Colonic mucosa (tissue), 4 donors: Measurements from ENCODE around the gene EARS2. TPM values are rescaled to one million over a fixed set of nuclear protein-coding genes. Genes with fewer than 3 reads are reported as not detected.

Experiments used
- DNase-seq: peaks from one replicate; pipeline ENCODE4 v3.0.0-alpha.2; 2020
- H3K27ac ChIP-seq: fragments of 200-600 bp; one replicate; pipeline ENCODE4 v1.8.0; 2021
- H3K27me3 ChIP-seq: fragments of 200-600 bp; one replicate; pipeline ENCODE4 v1.8.0; 2021
- H3K36me3 ChIP-seq: fragments of 200-600 bp; one replicate; pipeline ENCODE4 v1.8.0; 2021
- H3K4me1 ChIP-seq: fragments of 200-600 bp; one replicate; pipeline ENCODE4 v1.8.0; 2021; ENCODE audit warnings: mild to moderate bottlenecking
- H3K4me3 ChIP-seq: fragments of 200-600 bp; one replicate; pipeline ENCODE4 v1.8.0; 2021
- H3K9ac ChIP-seq, 2 donors: one replicate each; pipeline ENCODE4 v1.7.0; 2013; ENCODE audit warnings: control low read depth in 2 of 2, low read depth in 2 of 2, low read length in 2 of 2
- H3K9me3 ChIP-seq: fragments of 200-600 bp; one replicate; pipeline ENCODE4 v1.8.0; 2021
- CTCF ChIP-seq: fragments of 200-600 bp; IDR thresholded peaks from one replicate; pipeline ENCODE4 v1.8.0; 2022; ENCODE audit warnings: antibody characterized with exemption, mild to moderate bottlenecking
- intact Hi-C: fragments of 100-400 bp; cut with DNase I; formaldehyde crosslinking; loops from one replicate; pipeline ENCODE4 v1.14.1; 2022
- total RNA-seq, 2 donors: library from RNA; stranded (reverse); fragmentation: NEBNext Ultra II Directional in 1 of 2; extraction: Animal tissue kit (Norgen Biotek cat#: 25700) in 1 of 2; gene quantifications; one replicate each; pipeline ENCODE4 v1.2.1, GENCODE V29; 2021
- donor health status: healthy.
- donor health status: DM: no; HTN: no; CAD: no.
- donor health status: DM: no; HTN: no; CAD: no.

Gene EARS2
- 10 to 100 TPM; 12.3 to 28.7 TPM for total RNA-seq

- Histone ChIP-seq H3K4me1 (no peaks in the 10 kb centered on the region), H3K27ac (peak within 1 kb of the TSS; percentile 75), H3K9ac (peak within 1 kb of the TSS; percentile 89), H3K4me3 (peak within 1 kb of the TSS; percentile 98), H3K9me3 (no peaks in the 10 kb centered on the region), H3K36me3 (peaks cover 6% of the 10 kb centered on the region), H3K27me3 (no peaks in the 10 kb centered on the region)
- intact Hi-C loops = no loop called here
- DNase-seq = peak; percentile 99
- TF ChIP-seq CTCF = peak; percentile 90
Measured at GRCh38 chr16:23556881-23557778, at the start of gene EARS2, which contains the start of gene UBFD1. TSS of gene EARS2 (minus strand) at chr16:23557350. CDS start at chr16:23557343, 7 bp downstream. TSS of gene UBFD1 (plus strand) at chr16:23557727. CDS start at chr16:23557743, 16 bp downstream.

- intact Hi-C loops = no loop called here
- no peaks in the 10 kb centered on the region for H3K27me3 ChIP-seq
- no peak overlapping the region for H3K27ac ChIP-seq
- H3K4me1 ChIP-seq = peaks cover 4% of the 10 kb centered on the region
- no peaks in the 10 kb centered on the region for H3K9me3 ChIP-seq
- no peak overlapping the region for H3K9ac ChIP-seq
- TF ChIP-seq CTCF = no peak
- H3K4me3 ChIP-seq = no peak overlapping the region
- H3K36me3 ChIP-seq = no peaks in the 10 kb centered on the region
- no peak for DNase-seq
Measured at GRCh38 chr16:23597003-23597756, 40.0 kb upstream of the EARS2 start.

- Histone ChIP-seq H3K36me3 (no peaks in the 10 kb centered on the region), H3K4me3 (peak within 1 kb of the TSS; percentile 96), H3K9ac (peak within 1 kb of the TSS; percentile 64 to 95), H3K9me3 (no peaks in the 10 kb centered on the region), H3K27ac (peak within 1 kb of the TSS; percentile 60), H3K27me3 (no peaks in the 10 kb centered on the region), H3K4me1 (peaks cover 4% of the 10 kb centered on the region)
- intact Hi-C loops = no loop called here
- DNase-seq = peak; percentile 94
- TF ChIP-seq CTCF = peak; percentile 100
Measured at GRCh38 chr16:23595951-23596720, 39.0 kb upstream of the EARS2 start, which contains the start of gene NDUFAB1. TSS of gene NDUFAB1 (minus strand) at chr16:23596316. CDS start at chr16:23596290, 26 bp downstream.

- no peak for TF ChIP-seq CTCF
- peaks cover 4% of the 10 kb centered on the region for H3K4me1 ChIP-seq
- peak overlapping the region; percentile 60 for H3K27ac ChIP-seq
- no peaks in the 10 kb centered on the region for H3K36me3 ChIP-seq
- peak overlapping the region; percentile 64 to 95 for H3K9ac ChIP-seq
- peak overlapping the region; percentile 96 for H3K4me3 ChIP-seq
- H3K9me3 ChIP-seq = no peaks in the 10 kb centered on the region
- peak; percentile 48 for DNase-seq
- no peaks in the 10 kb centered on the region for H3K27me3 ChIP-seq
- intact Hi-C loops = no loop called here
Measured at GRCh38 chr16:23595246-23595950, 38.2 kb upstream of the EARS2 start.
